OCI-LY1 (cell line): ENCODE measurements around the gene CXXC4.

Experiments used
- H2AFZ ChIP-seq: fragments of 200-600 bp; sonication (generic), shearing (Covaris generic); 2 replicates; pipeline ENCODE4 v1.6.0; 2014; ENCODE audit warnings: antibody characterized with exemption, mild to moderate bottlenecking, low read length
- H3F3A ChIP-seq: fragments of 200-600 bp; sonication (generic), shearing (Covaris generic); 2 replicates; pipeline ENCODE4 v1.6.0; 2014; ENCODE audit warnings: mild to moderate bottlenecking, antibody characterized with exemption, low read length, moderate library complexity; ENCODE audit not compliant: insufficient read depth
- H3K27ac ChIP-seq: fragments of 200-600 bp; sonication (generic); 2 replicates; pipeline ENCODE4 v1.5.1; 2014; ENCODE audit warnings: low read length, mixed run types, mild to moderate bottlenecking, low read depth; ENCODE audit not compliant: poor library complexity, severe bottlenecking
- H3K27me3 ChIP-seq: fragments of 200-600 bp; sonication (generic); 2 replicates; pipeline ENCODE4 v1.6.0; 2014; ENCODE audit warnings: antibody characterized with exemption, mild to moderate bottlenecking, low read length, moderate library complexity; ENCODE audit not compliant: insufficient read depth
- H3K36me3 ChIP-seq: fragments of 200-600 bp; sonication (generic); 2 replicates; pipeline ENCODE4 v1.6.1; 2014; ENCODE audit warnings: mild to moderate bottlenecking, antibody characterized with exemption, low read length, moderate library complexity, mixed read lengths; ENCODE audit not compliant: insufficient read depth
- H3K4me1 ChIP-seq: fragments of 200-600 bp; sonication (generic); 2 replicates; pipeline ENCODE4 v1.5.1; 2014; ENCODE audit warnings: mild to moderate bottlenecking, low read length, moderate library complexity; ENCODE audit not compliant: insufficient read depth, severe bottlenecking
- H3K4me2 ChIP-seq: fragments of 200-600 bp; sonication (generic), shearing (Covaris generic); 2 replicates; pipeline ENCODE4 v1.6.1; 2014; ENCODE audit warnings: low read length
- H3K4me3 ChIP-seq: fragments of 200-600 bp; sonication (generic); 2 replicates; pipeline ENCODE4 v1.5.1; 2014; ENCODE audit warnings: low read length, low read depth, mild to moderate bottlenecking, mixed read lengths; ENCODE audit not compliant: poor library complexity, severe bottlenecking
- H3K79me2 ChIP-seq: fragments of 200-600 bp; shearing (Covaris generic); 2 replicates; pipeline ENCODE4 v1.6.1; 2016; ENCODE audit warnings: mixed run types, low read length, mixed read lengths; ENCODE audit not compliant: insufficient read depth
- H3K9ac ChIP-seq: fragments of 200-600 bp; sonication (generic), shearing (Covaris generic); 2 replicates; pipeline ENCODE4 v1.6.1; 2014; ENCODE audit warnings: mild to moderate bottlenecking, low read length, mixed read lengths
- H3K9me2 ChIP-seq: fragments of 200-600 bp; sonication (generic), shearing (Covaris generic); 2 replicates; pipeline ENCODE4 v1.6.1; 2014; ENCODE audit warnings: low read depth, mild to moderate bottlenecking, low read length, mixed read lengths
- H3K9me3 ChIP-seq: fragments of 200-600 bp; shearing (Covaris generic); 2 replicates; pipeline ENCODE4 v1.6.1; 2014; ENCODE audit warnings: low read length, mixed read lengths
- H4K20me1 ChIP-seq: fragments of 200-600 bp; sonication (generic), shearing (Covaris generic); 2 replicates; pipeline ENCODE4 v1.6.0; 2016; ENCODE audit warnings: mild to moderate bottlenecking, low read length; ENCODE audit not compliant: insufficient read depth
- EZH2 ChIP-seq: fragments of 200-600 bp; sonication (generic), shearing (Covaris generic); IDR thresholded peaks from 2 replicates; pipeline ENCODE4 v1.8.0; 2017; ENCODE audit warnings: borderline replicate concordance, mixed run types, mild to moderate bottlenecking, antibody characterized with exemption, low read length, moderate library complexity, mixed read lengths
- TF ChIP-seq, protein P1 (sequence below): fragments of 200-600 bp; sonication (generic), shearing (Covaris generic); IDR thresholded peaks from 2 replicates; pipeline ENCODE4 v1.5.1; 2017; ENCODE audit warnings: mild to moderate bottlenecking, antibody characterized with exemption, low read length, moderate library complexity, mixed read lengths

Gene CXXC4

DNA sequence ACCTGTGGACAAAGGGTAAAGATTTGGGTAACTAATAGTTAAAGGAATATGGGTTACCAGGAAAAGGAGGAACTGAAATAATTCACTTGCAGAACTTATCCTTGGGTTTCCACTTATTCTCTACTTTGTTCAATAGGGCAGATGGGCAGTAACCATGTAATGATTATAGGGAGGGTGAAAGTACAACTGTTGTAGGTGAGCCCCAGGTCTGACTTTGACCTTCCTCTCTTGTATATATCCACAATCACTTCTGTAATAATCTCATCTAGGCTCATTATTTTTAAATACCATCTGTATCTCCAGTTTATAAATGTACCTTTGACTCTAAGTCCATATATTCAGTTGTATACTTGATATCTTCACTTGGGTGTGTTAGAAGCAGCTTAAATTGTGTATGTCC is 32.1 kb downstream of the CXXC4 start:
- H3K27ac ChIP-seq, result no peak overlapping the region
- H3K9ac ChIP-seq, result no peak overlapping the region
- no peaks in the 10 kb centered on the region for H4K20me1 ChIP-seq
- H3K4me1 ChIP-seq, result no peaks in the 10 kb centered on the region
- TF ChIP-seq, protein P1, sequence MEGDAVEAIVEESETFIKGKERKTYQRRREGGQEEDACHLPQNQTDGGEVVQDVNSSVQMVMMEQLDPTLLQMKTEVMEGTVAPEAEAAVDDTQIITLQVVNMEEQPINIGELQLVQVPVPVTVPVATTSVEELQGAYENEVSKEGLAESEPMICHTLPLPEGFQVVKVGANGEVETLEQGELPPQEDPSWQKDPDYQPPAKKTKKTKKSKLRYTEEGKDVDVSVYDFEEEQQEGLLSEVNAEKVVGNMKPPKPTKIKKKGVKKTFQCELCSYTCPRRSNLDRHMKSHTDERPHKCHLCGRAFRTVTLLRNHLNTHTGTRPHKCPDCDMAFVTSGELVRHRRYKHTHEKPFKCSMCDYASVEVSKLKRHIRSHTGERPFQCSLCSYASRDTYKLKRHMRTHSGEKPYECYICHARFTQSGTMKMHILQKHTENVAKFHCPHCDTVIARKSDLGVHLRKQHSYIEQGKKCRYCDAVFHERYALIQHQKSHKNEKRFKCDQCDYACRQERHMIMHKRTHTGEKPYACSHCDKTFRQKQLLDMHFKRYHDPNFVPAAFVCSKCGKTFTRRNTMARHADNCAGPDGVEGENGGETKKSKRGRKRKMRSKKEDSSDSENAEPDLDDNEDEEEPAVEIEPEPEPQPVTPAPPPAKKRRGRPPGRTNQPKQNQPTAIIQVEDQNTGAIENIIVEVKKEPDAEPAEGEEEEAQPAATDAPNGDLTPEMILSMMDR, result no peak
- TF ChIP-seq EZH2, result no peak
- H3F3A ChIP-seq, result no peaks in the 10 kb centered on the region
- no peaks in the 10 kb centered on the region for H3K27me3 ChIP-seq
- H3K36me3 ChIP-seq, result no peaks in the 10 kb centered on the region
- no peaks in the 10 kb centered on the region for H3K79me2 ChIP-seq
- H3K4me2 ChIP-seq, result no peak overlapping the region
- no peak overlapping the region for H3K4me3 ChIP-seq
- H2AFZ ChIP-seq, result no peak overlapping the region
- no peaks in the 10 kb centered on the region for H3K9me3 ChIP-seq
- no peaks in the 10 kb centered on the region for H3K9me2 ChIP-seq

DNA sequence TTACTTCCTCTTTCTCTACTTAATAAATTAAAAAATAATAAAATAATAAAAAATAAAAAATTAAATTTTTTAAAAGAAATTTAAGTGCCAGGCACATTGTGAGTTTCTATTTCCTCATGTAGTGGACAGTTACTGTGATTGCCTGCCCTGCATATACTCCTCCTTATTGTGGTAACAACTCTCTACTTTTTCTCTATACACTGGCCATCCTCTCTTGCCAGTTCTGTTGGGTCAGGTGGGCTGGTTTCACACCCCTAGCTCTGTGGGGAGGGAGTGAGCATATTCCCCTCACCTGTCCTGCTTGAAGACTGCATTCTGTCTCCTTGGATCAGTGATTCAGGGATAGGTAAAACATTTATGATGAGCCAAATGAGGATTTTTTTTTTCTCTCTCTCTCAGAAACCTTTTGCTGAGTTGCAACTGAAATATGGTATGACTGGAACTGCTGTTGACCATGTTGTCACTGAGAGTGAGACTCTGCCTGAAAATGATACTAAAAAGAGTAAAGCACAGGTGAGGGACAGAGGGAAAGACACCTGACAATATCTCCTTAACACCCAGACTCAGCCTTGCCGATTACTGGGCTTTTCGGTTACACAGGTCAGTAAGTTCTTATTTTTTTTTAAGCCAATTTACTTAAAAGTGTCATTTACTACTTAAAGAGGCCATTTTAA is 37.2 kb downstream of the CXXC4 start:
- Histone ChIP-seq H3K9ac (no peak overlapping the region), H3K4me2 (no peak overlapping the region), H3K36me3 (no peaks in the 10 kb centered on the region), H3K4me1 (no peaks in the 10 kb centered on the region), H3K9me2 (no peaks in the 10 kb centered on the region), H3K27ac (no peak overlapping the region), H4K20me1 (no peaks in the 10 kb centered on the region), H3K27me3 (no peaks in the 10 kb centered on the region), H3F3A (no peaks in the 10 kb centered on the region), H3K9me3 (no peaks in the 10 kb centered on the region), H2AFZ (no peak overlapping the region), H3K79me2 (no peaks in the 10 kb centered on the region), H3K4me3 (no peak overlapping the region)
- TF ChIP-seq, protein P1, result no peak
- no peak for TF ChIP-seq EZH2

DNA sequence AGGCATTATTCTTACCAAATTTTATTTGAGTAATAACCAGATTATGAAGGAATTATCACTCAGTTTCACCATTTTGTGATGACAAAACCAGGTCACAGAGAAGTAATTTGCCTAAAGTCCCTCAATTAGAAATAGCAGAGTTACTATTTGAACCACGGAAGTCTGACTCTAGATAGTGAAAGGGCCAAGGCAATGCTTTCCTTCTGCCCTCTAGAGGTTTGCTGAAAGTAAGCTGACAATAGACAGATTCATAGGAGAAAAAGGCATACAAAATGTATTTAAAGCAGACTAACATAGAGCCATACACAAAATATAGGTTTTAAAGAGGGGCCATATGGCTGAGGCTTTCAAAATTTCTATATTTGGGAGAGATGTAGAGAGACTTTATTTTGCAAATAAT is 43.1 kb downstream of the CXXC4 start:
- Histone ChIP-seq H3K9ac (no peak overlapping the region), H3K79me2 (no peaks in the 10 kb centered on the region), H3K9me2 (no peaks in the 10 kb centered on the region), H3K27ac (no peak overlapping the region), H3K4me2 (no peak overlapping the region), H3K9me3 (no peaks in the 10 kb centered on the region), H4K20me1 (no peaks in the 10 kb centered on the region), H3F3A (no peaks in the 10 kb centered on the region), H2AFZ (peak overlapping the region; percentile 59; the same call in 1 of the 2 replicates), H3K4me3 (no peak overlapping the region), H3K27me3 (no peaks in the 10 kb centered on the region), H3K4me1 (peaks cover 25% of the 10 kb centered on the region), H3K36me3 (no peaks in the 10 kb centered on the region)
- TF ChIP-seq, protein P1, result peak; percentile 70
- TF ChIP-seq EZH2, result no peak
